ENCODE data around the gene CACTIN. TPM values are rescaled to one million over a fixed set of nuclear protein-coding genes. Genes with fewer than 3 reads are reported as not detected.

Gene CACTIN
- total RNA-seq, 1 donor from 2014 or later, result 38.9 TPM

DNA sequence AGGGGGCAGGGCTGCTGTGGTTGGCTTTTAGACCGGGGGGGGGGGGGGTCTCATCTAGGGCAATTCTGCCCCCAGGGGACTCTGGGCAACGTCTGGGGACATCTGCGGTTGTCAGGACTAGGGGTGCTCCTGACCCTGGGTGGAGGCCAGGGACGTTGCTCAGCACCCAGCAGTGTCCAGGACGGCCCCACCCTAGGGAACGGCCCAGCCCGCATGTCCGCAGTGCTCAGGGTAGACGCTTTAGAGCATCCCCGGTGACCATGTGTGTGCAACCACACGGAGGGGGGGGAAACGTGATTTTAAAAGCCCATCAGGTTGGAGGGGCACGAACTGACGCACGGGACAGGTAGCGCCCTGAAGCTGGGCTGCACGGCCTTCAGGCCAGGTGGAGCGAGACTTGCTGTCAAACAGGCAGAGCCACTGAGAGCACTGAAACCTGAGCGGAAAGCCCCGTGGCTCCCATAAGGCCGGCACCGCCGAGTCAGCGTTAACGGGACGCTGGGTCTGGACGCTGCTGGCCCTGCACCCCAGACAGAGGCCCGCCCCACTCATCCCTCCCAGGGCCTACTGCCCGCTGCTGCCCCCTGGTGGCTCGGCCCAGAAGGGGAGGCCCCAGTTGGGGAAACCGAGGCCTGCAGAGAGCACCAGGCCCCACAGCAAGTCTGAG lies 8.3 kb downstream of the CACTIN start:
- H3K4me3 ChIP-seq (ENCODE audit: low read depth, low read length), result no peak overlapping the region
- TF ChIP-seq, protein P1, sequence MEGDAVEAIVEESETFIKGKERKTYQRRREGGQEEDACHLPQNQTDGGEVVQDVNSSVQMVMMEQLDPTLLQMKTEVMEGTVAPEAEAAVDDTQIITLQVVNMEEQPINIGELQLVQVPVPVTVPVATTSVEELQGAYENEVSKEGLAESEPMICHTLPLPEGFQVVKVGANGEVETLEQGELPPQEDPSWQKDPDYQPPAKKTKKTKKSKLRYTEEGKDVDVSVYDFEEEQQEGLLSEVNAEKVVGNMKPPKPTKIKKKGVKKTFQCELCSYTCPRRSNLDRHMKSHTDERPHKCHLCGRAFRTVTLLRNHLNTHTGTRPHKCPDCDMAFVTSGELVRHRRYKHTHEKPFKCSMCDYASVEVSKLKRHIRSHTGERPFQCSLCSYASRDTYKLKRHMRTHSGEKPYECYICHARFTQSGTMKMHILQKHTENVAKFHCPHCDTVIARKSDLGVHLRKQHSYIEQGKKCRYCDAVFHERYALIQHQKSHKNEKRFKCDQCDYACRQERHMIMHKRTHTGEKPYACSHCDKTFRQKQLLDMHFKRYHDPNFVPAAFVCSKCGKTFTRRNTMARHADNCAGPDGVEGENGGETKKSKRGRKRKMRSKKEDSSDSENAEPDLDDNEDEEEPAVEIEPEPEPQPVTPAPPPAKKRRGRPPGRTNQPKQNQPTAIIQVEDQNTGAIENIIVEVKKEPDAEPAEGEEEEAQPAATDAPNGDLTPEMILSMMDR (conservative IDR thresholded peaks at IDR 0.05; ENCODE audit: low read depth, low read length), result peak; percentile 83
- no peak for DNase-seq (ENCODE audit: low read depth)

DNA sequence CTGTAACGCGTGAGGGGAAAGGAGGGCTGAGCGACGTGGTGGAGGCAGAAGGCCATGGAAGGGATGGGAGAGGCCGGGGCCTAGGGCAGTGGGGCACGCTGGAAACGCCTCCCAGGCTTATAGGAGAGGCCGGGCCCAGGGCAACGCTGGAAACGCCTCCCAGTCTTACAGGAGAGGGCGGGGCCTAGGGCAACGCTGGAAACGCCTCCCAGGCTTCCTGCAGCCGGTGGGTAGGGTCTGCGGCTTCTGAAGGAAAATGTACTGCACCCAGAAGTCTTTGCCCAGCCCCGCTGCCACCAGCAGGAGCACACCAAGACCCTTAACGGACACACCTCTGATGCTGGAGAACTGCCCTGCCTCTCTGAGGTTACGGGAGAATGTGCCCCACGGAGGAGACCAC lies 9.1 kb downstream of the CACTIN start:
- TF ChIP-seq, protein P1 (conservative IDR thresholded peaks at IDR 0.05; ENCODE audit: low read depth, low read length), result no peak
- DNase-seq (ENCODE audit: low read depth), result no peak
- no peak overlapping the region for H3K4me3 ChIP-seq (ENCODE audit: low read depth, low read length)

DNA sequence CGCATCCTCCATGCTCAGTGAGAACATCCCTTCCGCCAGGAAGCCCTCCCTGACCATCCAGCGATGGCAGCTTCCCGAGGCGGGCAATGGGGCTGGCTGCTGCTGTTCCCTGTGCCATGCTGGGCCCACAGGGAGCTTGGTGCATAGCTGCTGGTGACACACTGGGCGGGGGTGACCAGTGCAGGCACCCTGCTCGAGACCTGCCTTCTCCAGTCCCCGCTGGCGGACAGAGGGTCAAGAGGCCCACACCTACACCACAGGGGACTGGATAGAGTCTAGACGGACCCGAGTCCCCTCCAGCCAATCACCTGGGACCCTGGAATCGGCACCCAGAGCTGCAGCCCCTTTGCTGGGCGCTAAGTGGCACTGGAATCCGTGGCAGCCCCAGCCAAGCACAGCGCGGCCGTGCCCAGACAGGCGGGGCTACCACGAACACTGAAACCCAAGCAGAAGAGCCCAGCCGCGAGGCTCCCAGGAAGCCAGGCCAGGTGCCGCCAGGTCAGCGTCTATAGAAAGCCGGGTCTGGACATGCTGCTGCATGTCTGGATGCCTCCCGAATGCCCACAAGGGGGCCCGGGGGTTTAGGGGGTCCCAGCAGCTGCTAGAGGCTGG lies 11.0 kb downstream of the CACTIN start:
- no peak overlapping the region for H3K4me3 ChIP-seq (ENCODE audit: low read depth, low read length)
- TF ChIP-seq, protein P1 (conservative IDR thresholded peaks at IDR 0.05; ENCODE audit: low read depth, low read length), result no peak
- no peak for DNase-seq (ENCODE audit: low read depth)

DNA sequence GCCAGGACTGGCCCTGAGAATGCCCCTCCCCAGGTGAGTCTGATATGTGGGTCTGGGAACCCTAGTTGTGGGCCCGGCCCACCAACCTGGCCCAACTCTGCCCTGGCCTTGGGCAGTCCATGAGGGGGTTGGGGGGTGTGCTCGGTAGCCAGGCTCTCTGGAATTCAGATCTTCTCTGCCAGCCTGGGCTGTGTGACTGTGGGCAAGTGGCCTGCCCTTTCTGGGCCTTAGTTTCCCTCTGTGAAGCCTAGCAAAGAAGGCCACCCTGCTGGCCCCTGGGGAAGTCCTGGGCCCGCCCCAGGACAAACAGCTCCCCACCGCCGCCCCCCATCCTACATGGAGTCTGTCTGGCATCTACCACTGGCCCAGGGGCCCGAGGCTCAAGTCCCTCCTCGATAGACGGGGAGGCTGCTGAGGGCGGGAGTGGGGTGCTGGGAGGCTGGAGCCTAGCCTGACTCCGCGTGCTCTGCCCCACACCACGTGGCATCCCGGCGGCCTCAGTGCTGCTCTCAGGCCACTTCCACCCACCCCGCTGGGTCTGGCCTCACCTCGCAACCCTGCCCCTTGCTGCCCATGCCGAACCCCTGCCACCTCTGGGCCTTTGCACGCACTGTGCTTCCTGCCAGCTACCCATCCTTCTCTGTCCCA lies 11.6 kb downstream of the CACTIN start:
- no peak for DNase-seq (ENCODE audit: low read depth)
- TF ChIP-seq, protein P1 (conservative IDR thresholded peaks at IDR 0.05; ENCODE audit: low read depth, low read length), result no peak
- H3K4me3 ChIP-seq (ENCODE audit: low read depth, low read length), result no peak overlapping the region

DNA sequence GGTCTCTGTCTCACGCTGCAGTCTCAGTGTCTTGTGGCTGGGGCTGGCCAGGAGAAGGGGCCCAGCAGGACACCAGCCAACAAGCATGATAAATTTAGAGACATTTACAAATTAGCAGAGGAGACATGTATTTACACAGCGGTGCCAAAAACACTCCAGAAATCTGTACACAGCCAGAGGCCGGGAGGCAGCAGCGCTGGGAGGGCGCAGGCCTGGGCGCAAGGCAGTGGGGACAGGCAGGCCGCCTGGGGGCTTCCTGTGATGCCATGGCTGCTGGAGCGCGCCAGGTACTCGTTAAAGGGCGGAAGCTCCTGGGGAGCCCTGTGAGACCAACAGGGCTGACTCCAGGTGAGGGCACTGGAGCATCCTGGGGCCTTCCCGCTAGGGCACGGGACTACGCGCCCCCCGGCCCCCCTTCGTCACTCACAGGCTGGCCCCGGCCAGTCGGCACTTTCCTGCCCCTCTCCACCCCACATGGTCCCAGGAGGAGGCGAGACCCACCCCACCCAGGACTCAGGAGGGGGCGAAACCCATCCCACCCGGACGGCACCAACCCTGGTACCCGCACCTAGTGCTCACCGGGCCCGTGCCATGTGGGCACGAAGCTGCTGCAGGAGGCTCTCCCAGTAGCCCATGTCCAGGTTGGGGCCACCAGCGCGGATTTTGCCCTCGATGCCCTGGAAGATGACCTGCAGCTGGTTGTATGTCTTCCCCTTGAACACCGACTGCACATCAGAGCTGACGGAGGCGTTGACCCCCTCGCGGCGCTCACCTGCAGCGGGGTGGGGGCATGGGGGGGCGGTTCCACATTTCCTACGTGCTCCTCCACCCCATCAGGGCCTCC lies 12.6 kb downstream of the CACTIN start:
- H3K4me3 ChIP-seq (ENCODE audit: low read depth, low read length), result no peak overlapping the region
- DNase-seq (ENCODE audit: low read depth), result no peak
- TF ChIP-seq, protein P1 (conservative IDR thresholded peaks at IDR 0.05; ENCODE audit: low read depth, low read length), result no peak

DNA sequence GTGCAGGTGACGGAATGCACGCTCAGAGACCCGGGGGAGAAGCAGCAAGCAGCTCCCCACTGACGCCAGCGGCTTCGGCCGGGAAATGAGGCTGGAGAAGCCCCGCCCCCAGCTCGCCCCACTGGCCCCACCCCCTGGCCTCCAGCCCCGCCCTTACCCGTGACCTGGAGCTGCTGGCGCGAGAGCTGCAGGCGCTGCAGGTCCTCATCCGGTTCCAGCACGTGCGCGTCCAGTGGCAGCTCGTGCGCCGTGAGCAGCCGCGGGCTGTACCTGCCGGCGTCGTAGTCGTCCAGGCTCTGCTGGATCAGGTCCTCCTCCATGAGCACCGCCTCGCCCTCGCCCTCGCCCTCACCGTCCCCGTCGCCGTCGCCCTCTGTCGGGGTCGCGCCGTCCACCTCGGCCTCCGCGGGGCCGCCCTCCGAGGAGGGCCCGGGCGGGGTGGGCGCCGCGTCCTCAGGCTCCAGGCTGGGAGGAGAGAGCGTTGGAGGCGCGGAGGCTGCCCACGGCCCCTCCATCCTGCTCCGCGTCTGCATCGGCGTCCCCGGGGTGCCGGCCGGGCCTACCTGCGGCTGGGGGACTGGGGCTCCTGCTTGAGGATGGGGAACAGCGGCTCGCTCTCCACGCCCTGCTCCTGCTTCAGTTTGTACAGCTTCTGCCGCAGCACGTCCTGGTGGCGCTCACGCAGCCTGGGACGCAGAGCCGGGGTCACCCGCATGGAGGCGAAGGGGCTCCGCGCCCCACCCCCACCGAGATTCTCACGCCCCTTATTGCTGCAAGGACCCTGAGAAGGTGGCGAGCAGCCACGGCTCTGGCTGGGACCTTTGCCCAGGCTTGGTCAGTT lies 13.5 kb downstream of the CACTIN start:
- H3K4me3 ChIP-seq (ENCODE audit: low read depth, low read length), result no peak overlapping the region
- TF ChIP-seq, protein P1 (conservative IDR thresholded peaks at IDR 0.05; ENCODE audit: low read depth, low read length), result no peak
- DNase-seq (ENCODE audit: low read depth), result no peak

Data from epithelial cell of proximal tubule (primary cell).